ENCODE measurements around the gene TMEM178B.
"Not testable (repeated sequence)": the region's sequence is repeated elsewhere in the genome, so short reads cannot be mapped to it uniquely, and the experiment has no call there.

The TMEM178B gene

DNA sequence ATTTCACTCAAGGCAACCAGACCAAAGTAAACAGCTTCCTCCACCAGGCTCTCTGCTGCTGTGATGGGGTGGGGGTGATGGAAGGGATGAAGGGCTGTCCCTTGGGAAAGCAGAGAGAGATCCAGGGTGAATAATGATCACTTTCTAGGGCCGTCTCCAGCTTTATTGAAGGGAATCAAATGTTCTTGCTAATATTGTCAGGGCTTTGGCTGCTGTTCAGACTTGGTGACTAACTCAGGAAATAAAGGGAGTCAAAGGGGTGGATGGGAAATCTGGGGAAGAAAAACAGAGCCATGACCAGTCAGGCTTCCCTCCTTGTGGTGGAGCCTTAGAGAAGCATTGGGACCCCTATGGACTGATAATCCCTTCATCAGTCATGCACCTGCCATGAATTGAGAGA lies 281.2 kb downstream of the TMEM178B start:
- no peak for DNase-seq (ENCODE audit: low read depth in 3 of 3)

DNA sequence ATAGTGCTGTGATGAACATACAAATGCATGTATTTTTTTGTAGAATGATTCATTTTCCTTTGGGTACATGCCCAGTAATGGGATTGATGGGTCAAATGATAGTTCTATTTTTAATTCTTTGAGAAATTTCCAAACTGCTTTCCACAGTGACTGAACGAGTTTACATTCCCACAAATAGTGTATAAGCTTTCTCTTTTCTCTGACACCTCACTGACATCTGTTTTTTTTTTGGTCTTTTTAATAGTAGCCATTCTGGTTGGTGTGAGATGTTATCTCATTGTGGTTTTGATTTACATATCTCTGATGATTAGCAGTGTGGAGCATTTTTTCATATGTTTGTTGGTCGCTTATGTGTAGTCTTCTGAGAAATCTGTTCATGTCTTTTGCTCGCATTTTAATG lies 282.3 kb downstream of the TMEM178B start:
- DNase-seq (ENCODE audit: low read depth in 3 of 3): no peak

DNA sequence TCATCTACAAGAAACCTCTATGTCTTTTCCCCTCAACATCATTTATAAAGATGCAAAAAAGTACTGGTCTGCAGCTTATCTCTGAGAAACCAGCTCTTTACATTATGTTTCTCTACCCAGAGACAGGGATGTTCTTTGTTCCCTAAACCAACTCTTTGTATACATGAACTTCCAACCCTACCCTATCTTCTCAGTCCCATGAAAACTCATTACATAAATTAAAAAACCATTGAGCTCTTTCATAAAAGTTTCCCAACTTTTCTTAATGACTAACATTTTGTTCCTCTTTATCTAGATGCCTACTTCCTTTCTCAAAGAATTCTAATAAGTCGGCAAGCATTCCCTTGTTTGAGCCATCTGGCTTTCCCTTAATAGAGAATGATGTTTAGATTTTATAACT lies 284.5 kb downstream of the TMEM178B start:
- no peak for DNase-seq (ENCODE audit: low read depth in 3 of 3)

DNA sequence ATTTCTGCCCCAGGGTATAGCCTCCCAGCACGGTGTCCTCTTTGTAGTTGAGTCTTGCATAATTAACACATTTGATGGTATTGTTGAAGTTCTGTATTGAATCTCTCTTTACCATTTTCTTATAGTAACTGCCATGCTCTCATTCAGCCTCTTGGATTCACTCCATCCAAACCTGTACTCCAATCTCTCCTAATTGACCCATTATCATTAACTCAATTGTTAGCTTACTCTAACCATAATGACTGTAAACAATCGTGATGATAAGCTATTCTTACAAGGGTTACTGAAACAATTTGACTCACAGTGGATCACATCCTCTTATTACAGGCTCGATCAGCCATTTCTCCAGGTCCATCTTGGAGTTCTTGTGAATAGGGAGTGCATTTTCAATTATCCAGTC lies 285.4 kb downstream of the TMEM178B start:
- no peak for DNase-seq (ENCODE audit: low read depth in 3 of 3)

DNA sequence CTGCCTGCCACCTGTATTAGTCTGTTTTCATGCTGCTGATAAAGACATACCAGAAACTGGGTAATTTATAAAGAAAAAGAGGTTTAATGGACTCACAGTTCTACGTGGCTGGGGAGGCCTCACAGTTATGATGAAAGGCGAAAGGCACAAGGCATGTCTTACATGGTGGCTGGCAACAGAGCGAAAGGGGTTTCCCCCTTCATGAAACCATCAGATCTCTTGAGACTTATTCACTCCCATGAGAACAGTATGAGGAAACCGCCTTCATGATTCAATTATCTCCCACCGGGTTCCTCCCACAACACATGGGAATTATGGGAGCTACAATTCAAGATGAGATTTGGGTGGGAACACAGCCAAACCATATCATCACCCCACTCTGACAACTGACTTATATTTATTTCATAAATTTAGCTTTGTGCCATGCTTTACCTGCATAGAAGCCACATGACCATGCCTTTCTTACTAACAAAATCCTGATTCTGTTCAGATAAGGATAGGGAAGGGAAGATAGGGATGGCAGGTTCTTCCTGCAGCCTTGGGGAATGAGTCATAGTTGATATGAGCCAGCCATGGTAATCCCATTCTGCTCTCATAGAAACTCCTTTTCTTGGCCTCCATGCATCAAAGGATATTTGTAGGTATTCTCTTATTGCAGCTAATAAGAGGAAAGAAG lies 286.0 kb downstream of the TMEM178B start:
- no peak for DNase-seq (ENCODE audit: low read depth in 3 of 3)

DNA sequence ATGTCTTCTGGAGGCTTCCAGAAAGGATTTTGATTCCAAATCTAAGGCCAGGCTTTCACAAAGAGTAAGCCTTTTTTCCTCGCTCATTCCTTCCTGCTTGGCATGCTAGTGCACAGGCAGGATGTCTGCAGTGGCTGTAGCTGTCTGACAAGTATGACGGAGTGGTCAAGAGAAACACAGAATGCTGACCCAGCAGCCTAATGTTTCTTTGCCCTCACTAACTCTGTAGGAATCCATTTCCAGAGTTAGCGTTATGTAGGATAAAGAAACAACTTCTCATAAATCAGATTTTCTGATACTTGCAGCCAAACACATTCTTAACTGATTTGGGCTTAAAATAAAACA lies 286.5 kb downstream of the TMEM178B start:
- DNase-seq (ENCODE audit: low read depth in 3 of 3): no peak

DNA sequence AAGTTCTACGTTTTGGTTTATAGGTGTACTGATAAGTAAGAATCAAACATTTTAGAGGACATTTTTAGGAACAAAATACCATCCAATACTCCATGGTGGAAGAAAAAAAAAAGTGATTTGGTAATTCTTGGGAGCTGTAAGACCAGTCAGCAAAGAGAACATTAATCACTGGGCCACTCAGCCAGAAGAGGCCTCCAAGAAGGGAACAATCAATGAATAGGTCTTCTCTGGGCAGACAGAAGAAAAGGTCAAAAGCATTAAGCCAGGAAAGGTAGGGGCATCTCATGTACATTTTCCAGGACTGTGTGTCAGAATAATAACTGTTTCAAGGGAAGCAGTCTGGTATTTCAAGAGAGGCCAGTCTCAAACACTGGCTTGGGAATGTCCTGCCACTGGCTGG lies 286.9 kb downstream of the TMEM178B start:
- no peak for DNase-seq (ENCODE audit: low read depth in 3 of 3)

DNA sequence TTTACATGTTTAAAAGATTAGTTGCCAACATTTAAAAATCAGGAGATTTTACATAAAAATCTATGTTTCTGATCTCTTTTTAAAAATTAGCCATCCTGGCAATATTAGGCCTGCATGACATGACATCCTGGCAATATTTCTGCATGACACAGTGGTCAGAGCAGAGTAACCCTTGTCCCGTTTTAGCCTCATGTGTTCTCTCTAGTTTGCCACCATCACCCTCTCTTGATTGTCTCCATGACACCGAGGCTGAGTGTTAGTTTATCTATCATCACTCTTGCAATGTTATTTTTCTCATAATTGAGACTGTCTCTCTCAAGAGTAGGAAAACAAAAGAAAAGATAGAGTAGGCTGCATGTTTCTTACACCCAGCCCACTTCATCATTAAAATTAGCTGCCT lies 287.6 kb downstream of the TMEM178B start:
- DNase-seq (ENCODE audit: low read depth in 3 of 3): no peak

DNA sequence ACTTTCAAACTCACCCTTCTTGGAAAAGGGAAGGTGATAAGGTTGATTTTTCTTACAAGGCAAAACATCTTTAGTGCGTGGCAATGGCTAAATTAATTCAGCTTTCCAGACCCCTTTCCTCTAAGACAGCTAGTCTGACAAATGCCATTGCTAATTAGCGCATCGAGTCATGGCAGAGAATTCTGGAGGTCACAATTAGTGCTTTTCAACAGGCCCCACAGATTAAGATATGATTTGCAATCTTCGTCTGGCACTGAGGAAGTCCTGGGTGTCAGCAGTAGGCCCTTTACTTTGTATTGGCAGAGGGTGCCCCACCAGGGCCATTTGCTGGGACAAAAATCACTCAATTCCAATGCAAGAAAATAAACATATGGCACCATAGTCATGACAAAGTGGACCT lies 288.1 kb downstream of the TMEM178B start:
- no peak for DNase-seq (ENCODE audit: low read depth in 3 of 3)

DNA sequence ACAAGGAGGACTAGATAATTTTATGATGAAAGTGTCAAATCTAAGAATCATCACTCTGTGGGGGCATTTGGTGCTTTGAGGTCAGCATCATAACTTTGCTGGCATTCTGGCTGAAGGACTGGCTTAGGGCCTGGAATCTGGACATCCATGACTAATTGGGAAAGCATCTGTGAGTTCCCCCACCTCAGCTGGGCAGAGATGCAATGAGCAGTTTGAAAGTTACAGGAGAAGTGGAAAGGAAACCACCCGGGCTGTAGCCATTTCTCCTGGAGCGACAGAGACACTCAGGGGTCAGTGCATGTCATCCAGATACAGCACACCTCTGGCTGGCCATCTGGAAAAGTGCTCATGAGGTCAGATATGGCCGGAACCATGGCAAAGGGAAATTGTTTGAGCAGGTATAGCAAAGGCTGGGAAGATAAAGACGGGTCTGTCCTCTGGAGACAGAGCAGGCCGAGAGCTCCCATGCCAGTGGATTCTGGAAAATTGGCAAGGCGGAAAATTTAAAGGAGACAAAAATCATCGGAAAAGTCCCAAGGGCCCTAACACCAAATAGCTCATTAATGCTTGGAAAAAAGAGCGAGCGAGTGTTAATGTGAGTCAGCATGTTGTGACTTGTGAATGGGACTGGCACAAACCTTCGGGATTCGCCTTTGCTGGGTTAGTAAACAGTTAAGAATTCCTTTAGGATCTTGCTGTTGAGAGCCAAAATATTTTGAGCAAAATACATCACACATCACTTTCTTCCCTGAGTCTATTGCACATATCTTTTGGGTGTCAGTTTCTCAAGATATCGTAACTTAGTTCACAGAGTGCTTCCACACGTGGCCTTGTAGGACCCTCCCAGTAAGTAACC lies 288.9 kb downstream of the TMEM178B start:
- DNase-seq (ENCODE audit: low read depth in 3 of 3): no peak

DNA sequence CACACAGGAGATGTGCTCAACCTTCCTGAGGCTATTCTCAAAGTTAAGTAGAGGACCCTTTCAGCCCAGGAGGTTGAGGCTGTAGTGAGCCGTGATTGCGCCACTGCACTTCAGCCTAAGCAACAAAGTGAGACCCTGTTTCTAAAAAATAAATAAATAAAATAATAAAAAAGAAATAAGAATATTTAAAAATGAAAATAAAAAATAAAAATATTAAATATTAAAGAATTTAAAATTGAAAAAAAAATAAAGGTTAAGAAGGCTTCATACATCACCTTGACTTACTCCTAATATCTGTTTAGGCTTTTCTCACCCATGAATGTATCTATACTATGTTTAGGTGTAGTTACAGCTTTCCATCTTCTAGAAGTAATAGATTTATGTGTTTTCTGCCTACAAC lies 289.9 kb downstream of the TMEM178B start:
- no peak for DNase-seq (ENCODE audit: low read depth in 3 of 3)

DNA sequence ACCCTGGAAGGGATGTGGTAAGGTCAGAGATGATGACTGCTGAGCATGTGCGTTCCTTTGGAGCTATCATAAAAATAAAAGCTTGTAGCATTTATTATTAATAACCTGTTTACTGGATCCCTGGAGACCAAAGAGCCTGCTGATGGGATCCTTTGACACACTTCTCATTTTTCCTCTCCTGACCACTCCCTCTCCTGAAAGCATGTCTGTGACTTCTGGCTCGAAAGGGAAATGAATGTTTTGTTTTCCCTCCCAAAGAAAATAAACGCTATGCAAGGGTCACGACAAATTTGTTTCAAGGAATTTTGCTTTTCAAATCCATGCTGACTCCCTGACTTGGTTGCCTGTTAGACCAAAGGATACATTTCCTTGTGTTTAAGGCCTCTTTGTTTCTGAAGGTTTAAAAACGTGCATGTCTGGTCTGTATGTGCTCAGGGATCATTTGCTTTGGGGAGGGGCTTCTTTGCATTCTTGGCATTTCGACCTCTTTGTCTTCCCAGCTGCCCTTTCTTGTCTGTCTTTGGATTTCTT lies 292.3 kb downstream of the TMEM178B start:
- DNase-seq (ENCODE audit: low read depth in 3 of 3): no peak

DNA sequence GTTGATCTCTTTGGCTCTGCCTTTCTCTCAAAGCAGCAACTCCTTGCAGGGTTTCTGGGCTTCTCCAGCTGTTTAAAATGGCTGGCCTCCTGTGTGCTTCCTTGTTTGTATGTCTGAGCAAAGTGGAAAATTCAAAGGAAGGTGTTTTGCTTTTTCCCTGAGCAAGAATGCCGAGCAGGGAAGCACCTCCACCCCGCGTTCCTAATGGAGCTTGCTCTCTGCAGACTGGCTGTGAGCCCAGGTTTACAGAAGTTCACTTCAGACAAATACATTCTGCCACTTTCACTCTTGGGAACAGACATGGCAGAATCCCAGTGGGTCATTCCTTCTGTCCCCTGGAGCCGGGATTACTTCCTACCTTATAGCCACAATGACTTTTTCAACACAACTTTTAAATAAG lies 295.6 kb downstream of the TMEM178B start:
- DNase-seq (ENCODE audit: low read depth in 3 of 3): no peak

DNA sequence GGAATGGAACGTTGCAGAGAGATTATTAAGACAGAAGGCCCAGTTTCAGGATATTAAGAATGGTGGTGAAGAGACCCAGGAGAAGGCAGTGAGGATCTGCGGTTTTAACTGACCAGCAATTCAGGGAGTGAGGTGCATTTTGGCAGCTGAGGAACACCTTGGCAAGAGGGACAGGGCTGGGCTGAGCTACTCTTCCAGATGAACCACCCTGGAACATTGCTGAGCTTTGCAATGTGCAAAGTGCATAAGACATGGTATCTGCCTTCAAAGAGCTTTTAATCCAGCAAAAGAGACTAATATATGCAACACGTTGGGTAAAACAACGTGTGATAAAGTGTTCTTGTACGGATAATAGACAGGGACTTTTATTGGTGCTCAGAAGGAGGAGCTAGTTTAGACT lies 296.3 kb downstream of the TMEM178B start:
- no peak for DNase-seq (ENCODE audit: low read depth in 3 of 3)

DNA sequence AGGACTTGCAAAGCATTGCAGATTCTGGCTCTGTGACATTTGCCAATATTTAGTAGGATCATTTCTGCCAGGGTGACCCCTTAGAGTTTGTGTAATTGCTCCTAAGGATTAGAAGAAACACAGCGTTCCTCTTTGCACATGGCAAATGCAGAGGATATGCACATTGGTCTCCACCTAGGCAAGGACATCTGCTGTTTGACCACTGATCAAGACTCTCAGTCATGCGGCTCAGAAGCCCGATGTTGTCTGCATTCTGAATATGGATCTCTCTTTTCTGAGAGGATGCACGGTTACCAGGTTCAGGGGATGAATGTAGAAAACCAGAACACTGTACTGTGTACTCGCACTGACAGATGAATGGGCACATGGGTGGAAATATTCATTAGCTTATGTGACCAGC lies 296.8 kb downstream of the TMEM178B start:
- no peak for DNase-seq (ENCODE audit: low read depth in 3 of 3)

DNA sequence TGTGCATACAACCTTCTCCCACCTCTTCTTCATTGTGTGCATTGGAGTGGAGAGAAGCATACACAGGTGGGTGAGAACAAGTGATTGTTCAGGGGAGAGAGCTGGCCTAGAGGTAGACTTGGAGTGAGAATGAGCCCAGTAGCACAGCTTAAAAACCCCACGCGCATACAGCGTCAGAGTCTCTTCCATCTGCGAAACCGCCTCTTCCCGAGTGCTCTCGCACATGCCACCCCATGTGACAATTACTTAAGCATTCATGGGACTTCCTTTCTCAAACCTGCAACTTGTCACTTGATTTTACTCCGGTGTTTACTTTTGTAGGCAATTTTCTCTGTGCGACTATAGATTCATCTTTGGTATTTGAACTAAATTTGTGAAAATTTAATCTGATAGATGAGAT lies 300.6 kb downstream of the TMEM178B start:
- DNase-seq (ENCODE audit: low read depth in 3 of 3): no peak

DNA sequence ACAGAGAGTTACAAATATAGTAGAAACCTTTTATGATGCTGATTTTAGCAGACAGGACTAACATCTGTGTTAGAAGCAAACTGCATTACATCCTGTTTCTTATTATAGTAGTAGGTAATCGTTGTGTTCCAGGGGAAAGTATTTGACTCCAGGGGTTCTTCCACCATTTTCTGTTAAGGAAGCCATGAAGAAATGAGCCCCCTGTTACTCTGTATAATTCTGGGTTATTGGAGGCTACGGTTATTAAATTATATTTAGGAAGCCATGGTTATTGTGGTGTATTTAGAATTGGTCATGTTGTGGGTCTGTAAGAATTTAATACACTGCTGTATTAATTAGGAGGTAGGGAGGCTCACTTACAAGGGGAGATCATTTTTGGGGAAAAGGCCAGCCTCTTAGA lies 301.6 kb downstream of the TMEM178B start:
- no peak for DNase-seq (ENCODE audit: low read depth in 3 of 3)

DNA sequence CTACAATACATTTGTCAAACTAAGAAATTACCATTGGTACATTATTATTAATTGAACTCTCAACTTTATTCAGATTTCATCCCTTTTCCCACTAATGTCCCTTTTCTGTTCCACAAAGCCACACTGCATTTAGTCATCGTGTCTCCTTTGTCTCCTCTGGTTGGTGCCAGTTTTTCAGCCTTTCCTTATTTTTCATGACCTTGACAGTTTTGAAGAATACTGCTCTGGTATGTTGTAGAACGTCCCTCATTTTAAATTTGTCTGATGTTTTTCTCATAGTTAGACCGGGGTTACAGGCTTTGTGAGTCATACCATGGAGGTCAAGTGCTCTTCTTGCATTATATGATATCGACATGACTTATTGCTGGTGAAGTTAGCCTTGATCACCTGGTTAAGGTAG lies 304.0 kb downstream of the TMEM178B start:
- no peak for DNase-seq (ENCODE audit: low read depth in 3 of 3)

DNA sequence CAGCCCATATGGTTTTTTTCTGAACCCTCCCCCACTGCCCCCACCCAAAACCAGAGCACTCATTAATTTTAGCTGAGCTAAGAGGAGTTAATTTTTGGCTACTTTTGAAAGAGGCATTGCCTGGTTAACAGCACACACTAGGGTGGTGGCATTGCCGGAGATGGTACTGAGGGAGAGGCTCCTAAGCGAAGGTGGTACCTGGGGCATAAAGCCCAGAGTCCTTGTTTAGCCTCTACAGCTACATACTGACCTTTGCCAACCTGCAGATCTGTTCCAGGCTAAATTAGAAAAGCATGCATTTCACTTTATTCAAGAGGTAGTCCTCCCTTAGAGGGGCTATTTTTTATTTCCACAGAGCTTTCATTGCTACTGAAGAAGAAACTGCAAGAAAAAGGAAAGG lies 304.5 kb downstream of the TMEM178B start:
- DNase-seq (ENCODE audit: low read depth in 3 of 3): no peak

DNA sequence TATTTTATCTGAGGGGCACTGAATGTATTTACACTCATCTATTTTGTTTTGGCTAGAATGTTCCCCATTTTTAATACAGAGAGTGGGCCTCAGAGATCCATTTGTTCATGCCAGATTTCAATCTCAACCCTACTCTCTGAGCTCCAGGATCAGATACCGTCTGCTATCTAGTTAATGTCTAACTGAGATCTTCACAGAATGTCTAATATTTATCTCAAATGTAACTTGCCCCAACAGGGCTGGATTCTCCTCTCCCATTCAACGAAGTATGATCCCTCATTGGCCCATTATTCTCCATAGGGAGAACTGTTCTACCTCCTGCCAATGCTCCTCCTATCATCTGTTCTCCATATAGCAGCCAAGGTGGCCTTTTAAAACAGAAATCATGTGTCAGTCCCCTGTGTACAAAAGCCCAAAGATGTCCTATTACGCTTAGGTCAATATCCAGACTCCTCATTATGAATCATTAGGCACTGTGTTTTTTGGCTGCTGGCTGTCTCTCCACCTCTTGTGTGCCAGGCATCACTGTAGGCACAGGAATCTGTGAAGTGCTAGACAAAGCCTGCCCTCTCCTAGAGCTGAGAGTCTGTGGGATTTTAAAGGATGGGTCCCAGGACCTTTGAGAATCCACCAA lies 308.0 kb downstream of the TMEM178B start:
- DNase-seq (ENCODE audit: low read depth in 3 of 3): no peak

DNA sequence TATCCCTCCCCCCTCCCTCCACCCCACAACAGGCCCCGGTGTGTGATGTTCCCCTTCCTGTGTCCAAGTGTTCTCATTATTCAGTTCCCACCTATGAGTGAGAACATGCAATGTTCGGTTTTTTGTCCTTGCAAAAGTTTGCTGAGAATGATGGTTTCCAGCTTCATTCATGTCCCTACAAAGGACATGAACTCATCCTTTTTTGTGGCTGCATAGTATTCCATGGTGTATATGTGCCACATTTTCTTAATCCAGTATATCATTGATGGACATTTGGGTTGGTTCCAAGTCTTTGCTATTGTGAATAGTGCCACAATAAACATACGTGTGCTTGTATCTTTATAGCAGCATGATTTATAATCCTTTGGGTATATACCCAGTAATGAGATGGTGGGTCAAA lies 309.5 kb downstream of the TMEM178B start:
- DNase-seq (ENCODE audit: low read depth in 3 of 3): not testable (repeated sequence)

DNA sequence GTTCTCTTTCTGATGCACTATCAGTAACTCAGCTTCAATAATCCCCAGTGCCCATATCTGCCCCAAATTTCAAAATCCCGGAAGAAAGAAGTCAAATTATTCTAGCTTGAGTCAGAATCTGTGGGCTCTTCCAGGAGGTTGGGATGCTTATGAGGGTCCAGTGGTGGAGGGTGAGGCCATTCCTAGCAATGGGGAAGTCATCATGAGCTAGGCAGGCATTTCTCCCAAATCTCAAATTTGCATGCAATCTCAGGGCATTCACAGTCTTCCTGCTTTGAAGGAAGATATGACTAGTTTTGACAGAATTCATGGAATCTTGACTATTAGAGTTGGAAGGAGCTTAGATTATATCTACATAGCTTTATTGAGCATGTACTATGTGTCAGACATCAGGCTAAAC lies 313.0 kb downstream of the TMEM178B start:
- DNase-seq (ENCODE audit: low read depth in 3 of 3): no peak

All from stimulated activated CD4-positive, alpha-beta T cell treated with anti-CD3 and anti-CD28 coated beads, TNF-alpha, amount 100 ng/mL, for 48 hours (primary cell).